GM23248 (cell line): ENCODE measurements around the gene CREBL2.

Source experiments
- EZH2 ChIP-seq: fragments of 200-600 bp; sonication (generic); IDR thresholded peaks from 2 replicates; pipeline ENCODE4 v1.6.1; 2018; ENCODE audit warnings: antibody characterized with exemption, mild to moderate bottlenecking; ENCODE audit not compliant: insufficient read depth, poor library complexity, severe bottlenecking
- EZH2phosphoT487 ChIP-seq: fragments of 200-600 bp; sonication (generic); IDR thresholded peaks from 2 replicates; pipeline ENCODE4 v1.6.1; 2018; ENCODE audit warnings: antibody characterized with exemption, moderate library complexity, mild to moderate bottlenecking, low read depth; ENCODE audit not compliant: insufficient read depth

- TF ChIP-seq EZH2phosphoT487: no peak
- TF ChIP-seq EZH2: no peak
Measured at GRCh38 chr12:12600659-12601058, 11.0 kb upstream of the CREBL2 start.
